RWPE1 (cell line): ENCODE results near the gene RNF130.

Experiments used
- CTCF ChIA-PET: fragments of 350-600 bp; sonication (Branson Sonifier 250); formaldehyde crosslinking; extraction: SDS; loops from one replicate; lab custom pipeline; 2021; lab: Yijun Ruan, JAX
- POLR2A ChIA-PET: fragments of 400-600 bp; formaldehyde crosslinking; extraction: SDS; loops from one replicate; lab custom pipeline; 2020; ENCODE audit warnings: antibody characterized with exemption; ENCODE audit not compliant: low non-redundant PET; lab: Yijun Ruan, JAX
- DNase-seq: peaks from one replicate; pipeline ENCODE4 v3.0.0; 2012; ENCODE audit warnings: low spot score
- H3K27ac ChIP-seq: fragments of 450-650 bp; 2 replicates; pipeline ENCODE4 v1.5.1; 2017
- TF ChIP-seq, protein P1 (sequence below): fragments of 450-650 bp; conservative IDR thresholded peaks from 2 replicates; pipeline ENCODE4 v1.5.1; 2017; ENCODE audit warnings: low read depth, mild to moderate bottlenecking

Gene RNF130

DNA sequence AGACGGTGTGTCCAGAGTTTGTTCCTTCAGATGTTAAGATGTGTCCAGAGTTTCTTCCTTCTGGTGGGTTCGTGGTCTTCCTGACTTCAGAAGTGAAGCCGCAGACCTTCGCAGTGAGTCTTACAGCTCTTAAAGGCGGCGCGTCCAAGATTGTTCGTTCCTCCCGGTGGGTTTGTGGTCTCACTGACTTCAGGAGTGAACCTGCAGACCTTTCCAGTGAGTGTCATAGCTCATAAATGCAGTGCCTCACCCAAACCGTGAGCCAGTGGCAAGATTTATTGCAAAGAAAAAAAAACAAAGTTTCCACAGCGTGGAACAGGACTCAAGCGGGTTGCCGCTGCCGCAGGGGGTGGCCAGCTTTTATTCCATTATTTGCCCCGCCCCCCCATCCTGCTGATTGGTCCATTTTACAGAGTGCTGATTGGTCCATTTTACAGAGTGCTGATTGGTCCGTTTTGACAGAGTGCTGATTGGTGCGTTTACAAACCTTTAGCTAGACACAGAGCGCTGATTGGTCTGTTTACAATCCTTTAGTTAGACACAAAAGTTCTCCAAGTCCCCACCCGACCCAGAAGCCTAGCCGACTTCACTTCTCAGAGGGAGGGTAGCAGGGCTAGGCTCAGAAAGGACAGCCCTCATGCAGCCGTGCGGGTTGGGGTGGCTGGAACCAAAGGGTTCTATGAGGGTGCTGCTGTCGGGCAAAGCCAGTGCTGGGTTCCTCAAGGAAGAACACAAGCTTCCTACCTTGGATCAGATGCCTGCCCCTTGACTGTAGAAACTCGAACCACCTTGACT is 9.1 kb upstream of the RNF130 start:
- DNase-seq: no peak
- no peak overlapping the region for H3K27ac ChIP-seq
- TF ChIP-seq, protein P1, sequence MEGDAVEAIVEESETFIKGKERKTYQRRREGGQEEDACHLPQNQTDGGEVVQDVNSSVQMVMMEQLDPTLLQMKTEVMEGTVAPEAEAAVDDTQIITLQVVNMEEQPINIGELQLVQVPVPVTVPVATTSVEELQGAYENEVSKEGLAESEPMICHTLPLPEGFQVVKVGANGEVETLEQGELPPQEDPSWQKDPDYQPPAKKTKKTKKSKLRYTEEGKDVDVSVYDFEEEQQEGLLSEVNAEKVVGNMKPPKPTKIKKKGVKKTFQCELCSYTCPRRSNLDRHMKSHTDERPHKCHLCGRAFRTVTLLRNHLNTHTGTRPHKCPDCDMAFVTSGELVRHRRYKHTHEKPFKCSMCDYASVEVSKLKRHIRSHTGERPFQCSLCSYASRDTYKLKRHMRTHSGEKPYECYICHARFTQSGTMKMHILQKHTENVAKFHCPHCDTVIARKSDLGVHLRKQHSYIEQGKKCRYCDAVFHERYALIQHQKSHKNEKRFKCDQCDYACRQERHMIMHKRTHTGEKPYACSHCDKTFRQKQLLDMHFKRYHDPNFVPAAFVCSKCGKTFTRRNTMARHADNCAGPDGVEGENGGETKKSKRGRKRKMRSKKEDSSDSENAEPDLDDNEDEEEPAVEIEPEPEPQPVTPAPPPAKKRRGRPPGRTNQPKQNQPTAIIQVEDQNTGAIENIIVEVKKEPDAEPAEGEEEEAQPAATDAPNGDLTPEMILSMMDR: no peak
- ChIA-PET CTCF (interaction anchor here (0.7 kb wide), 1 partner anchor 9 kb away, joined by 4 read pairs; no protein-coding TSS in a partner anchor), POLR2A (no interaction called here)

DNA sequence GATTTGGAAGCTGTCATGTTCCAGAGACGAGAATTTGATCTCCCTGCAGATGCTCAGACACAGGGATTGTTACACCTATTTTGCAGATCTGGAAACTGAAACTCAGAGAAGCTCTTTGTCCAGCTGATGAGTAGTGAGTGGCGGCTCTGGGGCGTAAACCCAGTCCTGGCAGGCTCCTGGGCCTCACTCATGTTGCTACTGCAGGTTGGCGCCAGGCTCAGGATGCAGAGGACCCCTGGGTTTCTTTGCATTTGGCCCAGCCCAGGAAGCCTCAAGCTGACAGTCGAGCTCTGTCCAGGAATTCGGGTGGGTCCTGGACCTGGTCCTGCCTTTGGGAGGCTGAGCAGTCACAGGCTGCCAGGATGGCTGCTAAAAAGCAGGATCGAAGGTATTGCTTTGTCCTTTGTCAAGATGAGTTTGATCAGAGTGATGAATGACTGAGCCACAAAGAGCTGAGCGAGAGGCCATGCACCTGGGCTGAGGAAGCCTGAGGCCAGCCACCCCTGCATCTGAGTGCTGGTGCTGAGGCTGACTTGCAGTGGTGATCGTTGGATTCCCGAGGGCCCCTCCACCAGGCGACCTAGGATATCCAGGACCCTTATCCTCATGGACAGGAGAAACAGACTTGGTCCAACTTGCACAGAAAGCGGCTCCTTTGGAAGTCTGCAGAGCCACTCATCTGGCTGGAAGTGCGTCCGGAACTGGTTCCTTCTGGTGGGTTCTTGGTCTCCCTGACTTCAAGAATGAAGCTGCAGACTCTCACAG is 8.3 kb upstream of the RNF130 start:
- TF ChIP-seq, protein P1: no peak
- DNase-seq: no peak
- ChIA-PET POLR2A (no interaction called here), CTCF (interaction anchor here (0.8 to 1.0 kb wide), 2 partner anchors 10 to 11 kb away, joined by 3 read pairs; no protein-coding TSS in a partner anchor)
- no peak overlapping the region for H3K27ac ChIP-seq

DNA sequence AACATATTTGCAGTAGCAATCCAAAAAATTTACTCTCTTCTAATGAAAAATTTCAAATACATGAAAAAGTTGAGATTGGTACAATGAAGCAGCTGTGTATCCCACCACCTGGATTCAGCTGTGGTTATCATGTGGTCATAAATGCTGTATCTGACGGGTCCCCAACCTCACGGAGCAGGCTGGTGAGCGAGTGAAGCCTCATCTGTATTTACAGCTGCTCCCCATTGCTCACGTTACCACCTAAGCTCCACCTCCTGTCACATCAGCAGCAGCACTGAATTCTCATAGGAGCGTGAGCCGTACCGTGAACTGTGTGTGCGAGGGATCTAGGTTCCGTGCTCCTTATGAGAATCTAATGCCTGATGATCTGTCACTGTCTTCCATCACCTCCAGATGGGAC is 6.8 kb upstream of the RNF130 start:
- H3K27ac ChIP-seq: no peak overlapping the region
- ChIA-PET POLR2A (no interaction called here), CTCF (interaction anchor here (0.6 to 2.5 kb wide), 2 partner anchors 8 to 13 kb away, joined by 5 to 7 read pairs; no protein-coding TSS in a partner anchor)
- TF ChIP-seq, protein P1: no peak
- no peak for DNase-seq

DNA sequence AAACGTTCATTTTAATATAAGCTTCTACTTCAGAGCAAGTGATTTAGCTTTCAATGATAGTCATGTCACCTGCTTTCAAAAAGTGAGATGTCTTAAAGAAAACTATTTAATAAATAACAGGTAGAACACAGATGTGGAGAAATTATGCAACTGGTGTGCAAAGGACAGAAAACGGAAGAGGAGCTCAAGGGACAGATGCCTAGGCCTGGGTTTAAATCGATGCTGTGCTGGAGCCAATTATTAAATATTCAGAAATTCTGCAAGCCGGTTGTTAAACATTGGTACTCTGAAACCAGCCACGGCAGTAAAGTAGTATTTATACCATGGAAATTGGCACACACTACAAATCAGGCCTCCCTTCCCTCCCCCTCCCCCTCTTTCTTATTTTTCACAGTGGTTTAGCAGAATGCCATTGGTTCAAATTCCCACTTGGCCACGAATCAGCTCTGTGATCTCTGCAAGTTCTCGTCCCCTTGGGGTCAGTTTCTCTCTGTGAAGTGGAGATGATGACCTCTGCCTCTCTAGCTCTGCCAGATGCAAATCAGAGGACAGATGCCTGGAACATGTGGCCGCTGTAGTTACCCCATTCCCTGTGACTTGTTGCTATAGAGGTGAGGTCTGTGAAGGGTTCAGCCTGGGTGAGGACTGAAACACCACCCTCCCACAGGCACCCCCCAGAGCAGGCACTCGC is 6.2 kb upstream of the RNF130 start:
- H3K27ac ChIP-seq: no peak overlapping the region
- POLR2A ChIA-PET: no interaction called here
- no peak for DNase-seq
- CTCF ChIA-PET: interaction anchor here (0.6 to 2.5 kb wide), 2 partner anchors 9 to 14 kb away, joined by 5 to 7 read pairs; no protein-coding TSS in a partner anchor
- TF ChIP-seq, protein P1: no peak

DNA sequence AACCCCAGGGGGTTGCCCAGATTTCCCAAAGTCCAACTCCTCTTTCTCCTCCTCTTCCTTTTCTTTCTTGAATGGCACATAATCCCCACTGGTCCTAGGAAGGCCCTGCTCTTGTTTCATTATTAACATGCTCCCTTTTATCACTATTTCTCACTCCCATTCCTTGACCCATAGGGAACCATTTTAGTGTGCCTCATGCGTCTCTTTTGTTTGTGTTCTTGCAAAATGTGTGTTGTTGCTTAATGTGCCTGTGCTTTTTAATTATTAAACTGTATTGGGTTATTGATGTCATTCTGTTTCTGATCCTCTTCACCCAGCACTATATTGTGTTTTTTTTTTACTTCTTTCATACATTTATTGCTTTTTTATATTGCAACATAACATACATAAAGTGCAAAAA is 4.1 kb upstream of the RNF130 start:
- CTCF ChIA-PET: interaction anchor here (0.8 kb wide), 1 partner anchor 12 kb away, joined by 3 read pairs; no protein-coding TSS in a partner anchor
- POLR2A ChIA-PET: no interaction called here
- no peak for DNase-seq
- H3K27ac ChIP-seq: no peak overlapping the region
- TF ChIP-seq, protein P1: no peak

DNA sequence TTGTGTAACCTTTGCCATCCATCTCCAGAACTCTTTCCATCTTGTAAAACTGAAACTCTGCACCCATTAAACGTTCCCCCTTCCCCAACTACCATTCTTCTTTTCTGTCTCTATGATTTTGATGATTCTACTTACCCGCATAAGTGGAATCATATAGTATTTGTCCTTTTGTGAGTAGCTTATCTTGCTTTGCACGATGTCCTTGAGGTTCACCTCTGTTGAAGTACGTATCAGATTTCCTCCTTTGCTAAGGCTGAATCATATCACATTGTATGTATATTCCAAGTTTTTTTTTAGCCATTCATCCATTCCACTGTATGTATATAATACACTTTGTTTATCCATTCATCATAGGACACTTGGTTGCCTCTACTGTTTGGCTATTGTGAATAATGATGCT is 2.9 kb upstream of the RNF130 start:
- ChIA-PET POLR2A (no interaction called here), CTCF (interaction anchor here (1.1 kb wide), 1 partner anchor 17 kb away, joined by 6 read pairs; no protein-coding TSS in a partner anchor)
- TF ChIP-seq, protein P1: no peak
- H3K27ac ChIP-seq: no peak overlapping the region
- no peak for DNase-seq
